Loucy (cell line): ENCODE data around the gene HS6ST2.

ENCODE experiments used
- H2AFZ ChIP-seq: fragments of 200-600 bp; sonication (generic); 2 replicates; pipeline ENCODE4 v1.6.0; 2016; ENCODE audit warnings: antibody characterized with exemption, mild to moderate bottlenecking, low read length, moderate library complexity
- H3F3A ChIP-seq: fragments of 200-600 bp; 2 replicates; pipeline ENCODE4 v1.6.0; 2016; ENCODE audit warnings: antibody characterized with exemption, low read depth, mild to moderate bottlenecking
- H3K27me3 ChIP-seq: fragments of 200-600 bp; sonication (generic); 2 replicates; pipeline ENCODE4 v1.6.1; 2014; ENCODE audit warnings: low read length, mild to moderate bottlenecking; ENCODE audit not compliant: insufficient read depth, poor library complexity, severe bottlenecking
- H3K36me3 ChIP-seq: fragments of 200-600 bp; sonication (generic); 2 replicates; pipeline ENCODE4 v1.6.1; 2016; ENCODE audit warnings: low read length; ENCODE audit not compliant: insufficient read depth
- H3K4me1 ChIP-seq: fragments of 200-600 bp; sonication (generic); 2 replicates; pipeline ENCODE4 v1.5.1; 2014; ENCODE audit warnings: low read length, mild to moderate bottlenecking; ENCODE audit not compliant: insufficient read depth, poor library complexity, severe bottlenecking
- H3K4me2 ChIP-seq: fragments of 200-600 bp; sonication (generic); 2 replicates; pipeline ENCODE4 v1.6.0; 2014; ENCODE audit warnings: antibody characterized with exemption, low read length, low read depth, mild to moderate bottlenecking; ENCODE audit not compliant: poor library complexity, severe bottlenecking
- H3K4me3 ChIP-seq: fragments of 200-600 bp; sonication (generic); 2 replicates; pipeline ENCODE4 v1.5.1; 2014; ENCODE audit warnings: low read length, mild to moderate bottlenecking, mixed read lengths; ENCODE audit not compliant: poor library complexity, severe bottlenecking
- H3K79me2 ChIP-seq: fragments of 200-600 bp; sonication (generic); 2 replicates; pipeline ENCODE4 v1.6.1; 2014; ENCODE audit warnings: low read length; ENCODE audit not compliant: insufficient read depth
- H3K9ac ChIP-seq: fragments of 200-600 bp; sonication (generic); 2 replicates; pipeline ENCODE4 v1.6.0; 2014; ENCODE audit warnings: mild to moderate bottlenecking, low read depth, low read length, moderate library complexity; ENCODE audit not compliant: poor library complexity, severe bottlenecking
- H3K9me2 ChIP-seq: fragments of 200-600 bp; sonication (generic); replicated peaks from 2 replicates; pipeline ENCODE4 v1.6.1; 2016; ENCODE audit warnings: low read depth, low read length, mixed read lengths
- H3K9me3 ChIP-seq: fragments of 200-600 bp; sonication (generic); 2 replicates; pipeline ENCODE4 v1.6.1; 2014; ENCODE audit warnings: mild to moderate bottlenecking, antibody characterized with exemption, low read length, low read depth; ENCODE audit not compliant: insufficient read depth
- H4K20me1 ChIP-seq: fragments of 200-600 bp; sonication (generic); 2 replicates; pipeline ENCODE4 v1.6.0; 2014; ENCODE audit warnings: antibody characterized with exemption, low read length, mild to moderate bottlenecking; ENCODE audit not compliant: insufficient read depth, poor library complexity, severe bottlenecking
- EZH2phosphoT487 ChIP-seq: fragments of 200-600 bp; IDR thresholded peaks from 2 replicates; pipeline ENCODE4 v1.6.1; 2018; ENCODE audit warnings: antibody characterized with exemption, mild to moderate bottlenecking, moderate library complexity, borderline replicate concordance
- TF ChIP-seq, protein P1 (sequence below): fragments of 200-600 bp; sonication (generic); conservative IDR thresholded peaks from 2 replicates; pipeline ENCODE4 v1.5.1; 2014; ENCODE audit warnings: mild to moderate bottlenecking, antibody characterized with exemption, low read length

HS6ST2 gene

DNA sequence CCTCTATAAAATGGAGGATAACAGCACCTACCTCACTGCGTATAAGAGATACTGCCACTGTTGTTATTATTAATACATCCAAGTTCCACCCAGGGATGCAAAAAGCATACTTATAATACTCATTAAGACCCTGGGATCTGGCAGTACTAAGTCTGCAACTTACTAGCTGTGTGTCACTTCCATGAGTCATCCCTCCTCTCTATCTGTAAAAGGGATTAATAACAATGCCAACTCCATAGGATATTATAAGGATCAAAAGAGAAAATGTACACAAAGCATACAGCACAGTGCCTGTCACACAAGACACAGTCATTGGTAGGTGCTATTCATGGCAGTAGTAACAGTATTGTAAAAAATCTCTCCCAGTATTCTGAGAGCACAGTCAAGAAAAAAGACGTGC lies 216.7 kb downstream of the HS6ST2 start:
- H3K9ac ChIP-seq, result no peak overlapping the region
- H4K20me1 ChIP-seq, result no peaks in the 10 kb centered on the region
- no peak for TF ChIP-seq EZH2phosphoT487
- TF ChIP-seq, protein P1, sequence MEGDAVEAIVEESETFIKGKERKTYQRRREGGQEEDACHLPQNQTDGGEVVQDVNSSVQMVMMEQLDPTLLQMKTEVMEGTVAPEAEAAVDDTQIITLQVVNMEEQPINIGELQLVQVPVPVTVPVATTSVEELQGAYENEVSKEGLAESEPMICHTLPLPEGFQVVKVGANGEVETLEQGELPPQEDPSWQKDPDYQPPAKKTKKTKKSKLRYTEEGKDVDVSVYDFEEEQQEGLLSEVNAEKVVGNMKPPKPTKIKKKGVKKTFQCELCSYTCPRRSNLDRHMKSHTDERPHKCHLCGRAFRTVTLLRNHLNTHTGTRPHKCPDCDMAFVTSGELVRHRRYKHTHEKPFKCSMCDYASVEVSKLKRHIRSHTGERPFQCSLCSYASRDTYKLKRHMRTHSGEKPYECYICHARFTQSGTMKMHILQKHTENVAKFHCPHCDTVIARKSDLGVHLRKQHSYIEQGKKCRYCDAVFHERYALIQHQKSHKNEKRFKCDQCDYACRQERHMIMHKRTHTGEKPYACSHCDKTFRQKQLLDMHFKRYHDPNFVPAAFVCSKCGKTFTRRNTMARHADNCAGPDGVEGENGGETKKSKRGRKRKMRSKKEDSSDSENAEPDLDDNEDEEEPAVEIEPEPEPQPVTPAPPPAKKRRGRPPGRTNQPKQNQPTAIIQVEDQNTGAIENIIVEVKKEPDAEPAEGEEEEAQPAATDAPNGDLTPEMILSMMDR, result no peak
- no peak overlapping the region for H2AFZ ChIP-seq
- H3K9me3 ChIP-seq, result no peaks in the 10 kb centered on the region
- no peaks in the 10 kb centered on the region for H3K4me1 ChIP-seq
- H3K36me3 ChIP-seq, result no peaks in the 10 kb centered on the region
- no peaks in the 10 kb centered on the region for H3K79me2 ChIP-seq
- H3K4me3 ChIP-seq, result no peak overlapping the region
- H3F3A ChIP-seq, result no peaks in the 10 kb centered on the region
- no peaks in the 10 kb centered on the region for H3K9me2 ChIP-seq
- no peak overlapping the region for H3K4me2 ChIP-seq
- no peaks in the 10 kb centered on the region for H3K27me3 ChIP-seq

DNA sequence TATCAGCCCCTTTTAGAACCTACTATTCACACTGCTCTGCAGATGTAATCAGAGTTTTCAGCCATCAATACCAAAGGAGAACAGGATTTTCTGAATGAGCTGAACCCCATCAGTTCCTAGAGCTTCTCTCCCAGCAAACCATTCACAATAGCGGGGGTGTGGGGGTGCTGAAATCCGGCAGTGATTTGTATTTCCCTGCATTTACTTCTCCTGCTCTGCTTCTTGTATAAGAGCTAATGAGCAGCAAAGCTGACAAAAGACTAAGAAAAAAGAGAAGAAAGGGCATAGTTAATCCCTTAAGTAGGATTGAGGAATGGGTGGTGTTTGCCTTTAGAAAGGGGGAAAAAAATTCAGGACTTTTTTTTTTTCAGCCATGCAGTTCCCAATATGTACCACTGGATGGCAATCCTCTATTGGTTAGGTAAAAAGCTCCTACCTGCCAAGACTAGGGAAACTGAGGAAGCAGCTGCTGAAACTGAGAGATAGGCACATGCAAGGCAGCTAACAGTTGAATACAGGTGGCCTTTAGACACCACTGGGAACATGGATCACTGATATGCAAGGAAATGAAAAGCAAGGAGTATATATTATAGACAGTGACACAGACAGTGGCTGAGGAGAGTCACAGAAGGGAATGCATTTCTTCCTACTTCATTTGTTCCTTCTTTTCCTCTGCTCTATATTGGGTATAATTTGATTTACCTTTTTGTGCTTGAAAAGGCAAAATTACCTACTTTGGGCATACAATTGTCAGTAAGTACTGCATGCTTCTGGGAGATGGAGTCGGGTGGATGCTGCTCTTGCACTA lies 217.9 kb downstream of the HS6ST2 start:
- Histone ChIP-seq H3K9me2 (no peaks in the 10 kb centered on the region), H3F3A (no peaks in the 10 kb centered on the region), H3K27me3 (no peaks in the 10 kb centered on the region), H3K36me3 (no peaks in the 10 kb centered on the region), H3K9ac (no peak overlapping the region), H3K4me3 (no peak overlapping the region), H3K79me2 (no peaks in the 10 kb centered on the region), H3K9me3 (no peaks in the 10 kb centered on the region), H3K4me2 (no peak overlapping the region), H2AFZ (no peak overlapping the region), H4K20me1 (no peaks in the 10 kb centered on the region), H3K4me1 (no peaks in the 10 kb centered on the region)
- TF ChIP-seq, protein P1, result peak; percentile 74
- TF ChIP-seq EZH2phosphoT487, result no peak

DNA sequence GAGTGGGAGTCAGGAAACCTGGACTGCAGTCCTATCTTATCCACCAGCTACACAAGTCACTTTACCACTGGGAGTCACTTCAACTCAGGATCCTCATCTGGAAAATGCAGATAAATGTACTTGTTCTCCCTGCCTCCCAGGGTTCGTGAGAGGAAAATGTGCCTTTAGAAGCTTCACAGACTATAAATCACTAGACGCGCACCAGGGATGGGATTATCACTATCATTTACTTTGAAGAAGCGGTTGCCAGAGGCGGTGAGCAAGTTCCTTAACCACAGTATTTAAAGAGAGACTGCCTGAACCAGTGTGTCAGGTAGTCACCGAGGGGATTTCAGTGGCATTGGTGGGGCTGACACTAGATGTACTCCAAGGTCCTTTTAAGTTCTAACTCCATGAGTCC lies 219.5 kb downstream of the HS6ST2 start:
- Histone ChIP-seq H3K9ac (no peak overlapping the region), H3K9me3 (no peaks in the 10 kb centered on the region), H3K4me3 (no peak overlapping the region), H3F3A (no peaks in the 10 kb centered on the region), H4K20me1 (no peaks in the 10 kb centered on the region), H3K4me1 (no peaks in the 10 kb centered on the region), H3K27me3 (no peaks in the 10 kb centered on the region), H3K79me2 (no peaks in the 10 kb centered on the region), H2AFZ (no peak overlapping the region), H3K36me3 (no peaks in the 10 kb centered on the region), H3K9me2 (no peaks in the 10 kb centered on the region), H3K4me2 (no peak overlapping the region)
- no peak for TF ChIP-seq EZH2phosphoT487
- TF ChIP-seq, protein P1, result no peak
